CD4-positive, alpha-beta T cell treated with Interleukin-17A for 4 hours (primary cell): ENCODE data around the gene ZNF182.
A peak's percentile ranks its signal among the peaks of the same experiment; 100 is the strongest.
"Not testable (repeated sequence)": the region's sequence is repeated elsewhere in the genome, so short reads cannot be mapped to it uniquely, and the experiment has no call there.

Experiments used
- DNase-seq: peaks from one replicate; pipeline ENCODE4 v3.0.0-alpha.2; 2020; ENCODE audit warnings: mixed read lengths

The ZNF182 gene

GRCh38 chrX:48001260-48001659 lies 2.5 kb downstream of the ZNF182 start:
- no peak for DNase-seq

GRCh38 chrX:47992669-47993068 lies 11.1 kb downstream of the ZNF182 start:
- no peak for DNase-seq

GRCh38 chrX:47992095-47992380 lies 11.8 kb downstream of the ZNF182 start:
- DNase-seq: no peak

GRCh38 chrX:47991263-47992094 lies 12.3 kb downstream of the ZNF182 start:
- peak; percentile 19 for DNase-seq

DNA sequence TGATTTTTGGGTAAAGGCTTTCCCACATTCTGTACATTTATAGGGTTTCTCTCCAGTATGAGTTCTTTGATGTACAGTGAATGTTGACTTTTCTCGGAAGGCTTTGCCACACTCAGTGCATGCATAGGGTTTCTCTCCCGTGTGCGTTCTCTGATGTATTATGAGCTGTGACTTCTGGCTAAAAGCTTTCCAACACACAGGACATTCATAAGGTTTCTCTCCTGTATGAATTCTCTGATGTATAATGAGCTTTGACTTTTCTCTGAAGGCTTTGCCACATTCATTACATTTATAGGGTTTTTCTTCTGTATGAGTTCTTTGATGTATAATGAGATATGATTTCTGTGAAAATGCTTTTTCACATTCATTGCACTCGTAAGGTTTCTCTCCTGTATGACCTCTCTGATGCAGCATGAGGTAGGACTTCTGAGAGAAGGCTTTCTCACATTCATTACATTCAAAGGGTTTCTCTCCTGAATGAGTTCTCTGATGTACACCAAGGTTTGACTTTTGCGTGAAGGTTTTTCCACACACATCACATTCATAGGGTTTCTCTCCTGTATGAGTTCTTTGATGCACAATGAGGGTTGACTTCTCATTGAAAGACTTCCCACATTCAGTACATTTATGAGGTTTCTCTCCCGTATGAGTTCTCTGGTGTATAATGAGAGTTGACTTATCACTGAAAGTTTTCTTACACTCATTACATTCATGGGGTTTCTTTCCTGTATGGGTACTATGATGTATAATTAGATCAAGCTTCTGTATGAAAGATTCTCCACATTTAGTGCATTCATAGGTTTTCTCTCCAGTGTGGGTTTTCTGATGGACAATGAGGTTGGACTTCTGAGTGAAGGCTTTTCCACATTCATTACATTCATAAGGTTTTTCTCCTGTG lies 27.3 kb downstream of the ZNF182 start:
- no peak for DNase-seq

DNA sequence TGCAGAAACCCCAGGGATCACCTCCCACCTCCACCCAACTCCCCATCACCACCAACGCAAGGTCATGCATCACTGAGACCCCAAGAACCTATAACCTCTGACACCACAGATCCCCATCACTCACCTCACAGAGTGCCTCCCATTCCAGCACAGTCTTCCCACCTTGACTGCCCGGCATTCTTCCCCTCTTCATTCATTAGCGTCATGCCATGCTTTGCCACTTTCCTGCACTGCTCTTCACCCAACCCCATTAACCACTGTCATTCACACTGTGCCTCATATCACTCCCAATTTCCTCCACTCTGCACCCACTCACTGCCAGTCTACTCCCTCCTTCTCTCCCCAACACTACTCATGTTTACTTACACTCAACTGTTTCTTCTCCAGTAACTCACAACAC lies 30.6 kb downstream of the ZNF182 start:
- no peak for DNase-seq

- not testable (repeated sequence) for DNase-seq
These were observed 38.3 kb downstream of the ZNF182 start for GRCh38 chrX:47965526-47965925.

DNA sequence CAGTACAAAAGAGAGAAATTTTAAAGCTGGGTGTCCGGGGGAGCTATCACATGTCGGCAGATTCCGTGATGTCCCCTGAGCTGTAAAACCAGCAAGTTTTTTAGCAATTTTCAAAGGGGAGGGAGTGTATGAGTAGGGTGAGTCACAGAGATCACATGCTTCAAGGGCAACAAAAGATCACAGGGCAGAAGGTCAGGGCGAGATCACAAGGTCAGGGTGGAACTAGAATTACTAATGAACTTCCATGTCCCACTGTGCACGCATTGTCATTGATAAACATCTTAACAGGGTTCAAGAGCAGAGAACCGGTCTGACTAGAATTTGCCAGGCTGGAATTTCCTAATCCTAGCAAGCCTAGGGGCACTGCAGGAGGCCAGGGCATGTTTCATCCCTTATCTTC lies 42.0 kb downstream of the ZNF182 start:
- DNase-seq: not testable (repeated sequence)

- no peak for DNase-seq
These were observed 43.4 kb downstream of the ZNF182 start for GRCh38 chrX:47960406-47960805.

DNA sequence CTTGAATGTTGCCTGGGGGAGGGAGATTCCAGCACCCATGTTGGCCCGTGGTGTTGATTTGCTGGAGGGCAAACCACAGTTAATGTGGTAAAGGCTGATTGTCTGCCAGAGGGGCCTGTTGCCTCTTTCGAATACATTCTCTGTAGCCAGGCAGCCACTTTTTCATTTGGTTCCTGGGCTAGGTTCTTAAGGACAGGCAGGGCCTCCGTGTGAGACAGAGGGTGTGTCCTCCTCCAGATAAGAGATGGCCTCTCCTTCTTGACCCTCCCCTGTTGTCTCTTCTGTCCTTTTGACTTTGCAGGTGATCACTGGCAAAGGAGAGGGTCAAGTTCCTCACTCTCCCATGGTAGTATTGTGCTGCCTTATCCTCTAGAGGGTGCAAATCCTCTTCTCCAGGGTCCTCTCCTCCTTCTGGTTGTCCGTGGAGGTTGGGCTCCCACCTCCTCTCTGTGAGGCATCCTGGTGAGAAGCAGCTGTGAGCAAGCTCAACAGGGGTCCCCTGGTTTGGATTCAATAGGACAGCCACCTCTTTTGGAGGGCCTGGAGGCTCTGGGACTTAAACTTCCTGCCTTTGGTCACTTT lies 44.9 kb downstream of the ZNF182 start:
- DNase-seq: peak; percentile 41

DNA sequence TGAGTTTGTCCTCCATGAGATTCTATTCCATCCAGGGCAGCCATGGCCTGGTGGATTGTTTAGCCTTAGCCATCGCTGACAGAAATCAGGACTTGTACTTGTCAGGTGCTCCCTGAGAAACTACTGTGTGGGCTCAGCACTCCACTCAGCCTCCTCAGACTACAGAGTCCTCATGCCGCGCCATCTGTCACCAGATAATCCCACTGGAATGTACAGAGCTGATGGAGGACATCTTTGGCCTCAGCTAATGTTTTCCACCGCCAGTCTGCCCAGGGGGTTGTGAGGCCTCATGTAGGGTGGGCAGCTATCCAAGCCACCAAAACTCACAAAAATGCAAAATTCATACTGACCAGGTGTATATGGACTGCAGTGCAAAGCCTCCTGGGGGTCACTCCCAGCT lies 45.6 kb downstream of the ZNF182 start:
- DNase-seq: not testable (repeated sequence)

- DNase-seq: no peak
These were observed 47.8 kb downstream of the ZNF182 start for GRCh38 chrX:47956016-47956415.

- not testable (repeated sequence) for DNase-seq
These were observed 48.5 kb downstream of the ZNF182 start for GRCh38 chrX:47955295-47955694.

DNA sequence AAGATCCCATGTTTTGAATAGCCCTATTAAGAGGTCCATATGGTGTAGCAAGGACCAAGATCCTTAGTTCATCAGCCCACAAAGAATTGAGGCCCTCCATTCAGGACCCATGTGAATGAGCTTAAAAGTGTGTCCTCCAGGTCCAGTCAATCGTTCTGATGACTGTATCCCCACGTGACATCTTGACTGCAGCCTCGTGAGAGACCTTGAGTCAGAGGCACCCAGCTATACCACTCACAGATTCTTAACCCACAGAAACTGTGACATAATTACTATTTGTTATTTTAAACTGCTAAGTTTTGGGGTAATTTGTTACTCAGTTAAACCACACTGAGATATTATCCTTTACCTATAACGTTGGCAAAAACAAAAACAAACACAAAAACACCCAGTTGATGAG lies 62.4 kb downstream of the ZNF182 start:
- DNase-seq: no peak

DNA sequence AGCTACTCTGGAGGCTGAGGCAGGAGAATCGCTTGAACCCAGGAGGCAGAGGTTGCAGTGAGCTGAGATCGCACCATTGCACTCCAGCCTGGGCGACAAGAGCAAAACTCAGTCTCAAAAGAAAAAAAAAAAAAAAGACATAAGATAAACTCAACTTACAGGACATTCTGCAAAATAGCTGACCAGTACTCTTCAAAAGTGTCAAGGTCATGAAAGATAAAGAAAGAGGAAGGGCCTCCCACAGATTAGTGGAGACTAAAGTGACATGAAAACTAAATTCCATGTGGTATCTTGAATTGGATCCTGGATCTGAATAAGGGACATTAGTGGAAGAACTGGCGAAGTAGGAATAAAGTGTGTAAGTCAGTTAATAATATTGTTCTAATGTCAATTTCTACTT lies 63.3 kb downstream of the ZNF182 start:
- no peak for DNase-seq

- no peak for DNase-seq
These were observed 66.9 kb downstream of the ZNF182 start for GRCh38 chrX:47936940-47937317.

DNA sequence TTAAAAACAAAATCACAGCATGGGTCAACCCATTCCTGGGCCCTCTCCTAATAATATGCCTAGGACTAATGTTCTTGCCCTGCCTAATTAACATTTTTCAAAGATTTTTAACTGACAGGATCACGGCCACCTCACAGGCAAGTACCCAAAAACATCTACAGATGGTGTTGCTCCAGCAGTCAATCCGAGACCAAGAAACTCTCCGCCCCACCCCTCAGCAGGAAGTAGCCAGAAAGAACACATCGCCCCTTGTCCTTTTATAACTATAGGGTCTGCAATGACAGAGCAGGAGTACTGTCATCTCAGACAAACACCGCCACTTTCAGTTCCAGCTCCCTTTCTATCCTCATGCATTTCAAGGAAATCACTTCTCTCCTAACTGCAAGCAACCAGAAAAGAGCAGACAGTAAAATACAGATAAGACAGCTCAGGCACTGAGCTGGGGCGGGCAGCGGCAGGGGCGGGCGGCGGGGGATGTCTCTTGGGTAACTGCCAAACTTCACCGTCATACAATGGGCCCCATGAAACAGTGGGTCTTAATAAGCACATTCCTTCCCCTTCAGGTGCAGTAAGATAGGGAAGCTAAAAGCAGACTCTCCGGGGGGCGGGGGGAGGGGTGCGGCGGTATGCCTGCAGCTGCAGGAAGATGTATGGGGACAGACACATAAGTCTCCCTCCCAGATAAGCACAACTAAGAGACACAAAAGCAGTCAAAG lies 67.4 kb downstream of the ZNF182 start:
- peak; percentile 26 for DNase-seq

GRCh38 chrX:47933946-47934345 lies 69.8 kb downstream of the ZNF182 start:
- no peak for DNase-seq

- DNase-seq: not testable (repeated sequence)
These were observed 71.8 kb downstream of the ZNF182 start for GRCh38 chrX:47931970-47932369.

GRCh38 chrX:47927212-47927611 lies 76.6 kb downstream of the ZNF182 start:
- no peak for DNase-seq
